Prostate gland (tissue), 2 donors: ENCODE data around the gene DPP9.

Source experiments
- POLR2A ChIP-seq: fragments of 450-650 bp; IDR thresholded peaks from one replicate; pipeline ENCODE4 v1.6.1; 2016; ENCODE audit warnings: antibody characterized with exemption, mild to moderate bottlenecking
- TF ChIP-seq, protein P1 (sequence below), 4 experiments: fragments of 200-600 bp in 2 of 4; fragments of 450-650 bp in 2 of 4; sonication (generic) in 2 of 4; IDR thresholded peaks; 1 replicate in 3 of 4; 2 replicates in 1 of 4; pipeline ENCODE4 v1.5.1; 2016 to 2019; ENCODE audit warnings: antibody characterized with exemption in 4 of 4, mild to moderate bottlenecking in 2 of 4, moderate library complexity in 2 of 4

DNA sequence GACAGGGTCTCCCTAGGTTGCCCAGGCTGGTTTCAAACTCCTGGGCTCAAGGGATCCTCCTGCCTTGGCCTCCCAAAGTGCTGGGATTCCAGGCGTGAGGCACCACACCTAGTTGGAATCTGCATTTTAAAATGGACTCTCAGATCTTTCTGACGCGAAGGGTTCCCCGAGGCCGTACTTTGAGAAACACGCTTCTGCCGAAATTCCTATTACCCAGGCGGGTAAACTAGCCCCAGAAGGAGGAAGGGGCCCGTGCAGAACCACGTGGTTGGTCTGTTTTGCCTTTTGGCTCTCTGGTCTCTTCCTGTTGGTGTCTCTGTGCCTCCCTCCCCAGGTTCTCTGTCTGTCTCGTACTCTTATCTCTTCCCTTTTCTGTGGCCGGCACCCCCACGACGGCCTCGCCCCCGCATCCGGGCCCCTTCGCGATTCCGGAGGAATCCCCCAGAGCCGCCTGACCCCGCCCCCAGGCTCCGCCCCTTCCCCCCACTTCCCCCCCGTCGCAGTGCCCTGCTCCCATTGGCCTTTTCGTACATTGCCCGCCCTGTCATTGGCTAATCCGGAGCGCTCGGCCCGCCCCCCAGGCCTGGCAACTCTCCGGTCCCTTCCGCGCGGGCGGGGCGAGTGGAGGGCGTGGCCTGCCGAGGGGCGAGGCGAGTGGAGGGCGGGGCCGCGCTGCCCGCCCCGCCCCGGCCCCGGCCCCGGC is 84.7 kb downstream of the DPP9 start, which contains the start of gene TNFAIP8L1:
- TF ChIP-seq, protein P1, sequence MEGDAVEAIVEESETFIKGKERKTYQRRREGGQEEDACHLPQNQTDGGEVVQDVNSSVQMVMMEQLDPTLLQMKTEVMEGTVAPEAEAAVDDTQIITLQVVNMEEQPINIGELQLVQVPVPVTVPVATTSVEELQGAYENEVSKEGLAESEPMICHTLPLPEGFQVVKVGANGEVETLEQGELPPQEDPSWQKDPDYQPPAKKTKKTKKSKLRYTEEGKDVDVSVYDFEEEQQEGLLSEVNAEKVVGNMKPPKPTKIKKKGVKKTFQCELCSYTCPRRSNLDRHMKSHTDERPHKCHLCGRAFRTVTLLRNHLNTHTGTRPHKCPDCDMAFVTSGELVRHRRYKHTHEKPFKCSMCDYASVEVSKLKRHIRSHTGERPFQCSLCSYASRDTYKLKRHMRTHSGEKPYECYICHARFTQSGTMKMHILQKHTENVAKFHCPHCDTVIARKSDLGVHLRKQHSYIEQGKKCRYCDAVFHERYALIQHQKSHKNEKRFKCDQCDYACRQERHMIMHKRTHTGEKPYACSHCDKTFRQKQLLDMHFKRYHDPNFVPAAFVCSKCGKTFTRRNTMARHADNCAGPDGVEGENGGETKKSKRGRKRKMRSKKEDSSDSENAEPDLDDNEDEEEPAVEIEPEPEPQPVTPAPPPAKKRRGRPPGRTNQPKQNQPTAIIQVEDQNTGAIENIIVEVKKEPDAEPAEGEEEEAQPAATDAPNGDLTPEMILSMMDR (IDR thresholded peaks at IDR 0.05): no peak
- no peak for TF ChIP-seq POLR2A
